ENCODE results near the gene OBSCN. TPM values are rescaled to one million over a fixed set of nuclear protein-coding genes. Genes with fewer than 3 reads are reported as not detected.

The OBSCN gene
- total and polyA plus RNA-seq, 2 of the 13 experiments (the other 11 are each of a cell fraction or from before 2014, with no cell fraction given) = 0.20 TPM

GRCh38 chr1:228423404-228424053 lies 215.7 kb downstream of the OBSCN start (continued):
- TF ChIP-seq HNF1A (IDR thresholded peaks at IDR 0.05; ENCODE audit: low read depth) (no peak), HNF1A (CRISPR knock-in tag; IDR thresholded peaks at IDR 0.05; ENCODE audit: borderline replicate concordance) (no peak), ZNF317 (CRISPR knock-in tag; IDR thresholded peaks at IDR 0.05) (no peak), BCL3 (CRISPR knock-in tag; IDR thresholded peaks at IDR 0.05) (no peak), DBP (CRISPR knock-in tag; IDR thresholded peaks at IDR 0.05; ENCODE audit: not compliant biosample characterization) (no peak), ARID4A (CRISPR knock-in tag; IDR thresholded peaks at IDR 0.05; ENCODE audit: borderline replicate concordance) (no peak; the same call in 1 of the 2 replicates), BRCA1 (CRISPR knock-in tag; IDR thresholded peaks at IDR 0.05) (no peak), U2AF2 (IDR thresholded peaks at IDR 0.05; ENCODE audit: low read depth, low read length) (no peak), ZNF256 (CRISPR knock-in tag; conservative IDR thresholded peaks at IDR 0.05) (no peak), IRF1 (CRISPR knock-in tag; IDR thresholded peaks at IDR 0.05; ENCODE audit: low read depth) (no peak), CHD2 (IDR thresholded peaks at IDR 0.05; ENCODE audit: low read depth, low read length) (no peak), SMAD1 (CRISPR knock-in tag; IDR thresholded peaks at IDR 0.05; ENCODE audit: borderline replicate concordance, low read depth) (no peak), GMEB2 (CRISPR knock-in tag; IDR thresholded peaks at IDR 0.05; ENCODE audit: low read depth) (no peak), ZNF335 (CRISPR knock-in tag; IDR thresholded peaks at IDR 0.05) (no peak), FOXA3 (CRISPR knock-in tag; IDR thresholded peaks at IDR 0.05) (peak; percentile 46; the same call in 1 of the 2 replicates), TBX3 (IDR thresholded peaks at IDR 0.05; ENCODE audit: borderline replicate concordance) (no peak)
